K562 (cell line): ENCODE data around the gene ADAT1. TPM values are rescaled to one million over a fixed set of nuclear protein-coding genes. Genes with fewer than 3 reads are reported as not detected.

Experiments
- EHMT2 ChIP-seq: fragments of 450-650 bp; IDR thresholded peaks from 2 replicates; pipeline ENCODE4 v1.6.1; 2018; ENCODE audit warnings: antibody characterized with exemption
- HDAC1 ChIP-seq, 2 experiments: fragments of 450-650 bp; IDR thresholded peaks; 2 replicates each; pipeline ENCODE4 v1.6.1; 2016 to 2017; ENCODE audit warnings: inconsistent platforms in 1 of 2, mild to moderate bottlenecking in 1 of 2, moderate library complexity in 1 of 2
- MIER1 ChIP-seq: fragments of 450-650 bp; IDR thresholded peaks from 2 replicates; pipeline ENCODE4 v1.6.1; 2016; ENCODE audit warnings: antibody characterized with exemption, mild to moderate bottlenecking, low read depth
- NFXL1 ChIP-seq: fragments of 450-650 bp; formaldehyde crosslinking; IDR thresholded peaks from 2 replicates; pipeline ENCODE4 v1.4.0; 2021; ENCODE audit warnings: mild to moderate bottlenecking
- PCBP1 ChIP-seq: fragments of 200-400 bp; formaldehyde crosslinking; IDR thresholded peaks from 2 replicates; pipeline ENCODE4 v1.6.1; 2018; ENCODE audit warnings: mild to moderate bottlenecking, low read depth, low read length; ENCODE audit not compliant: poor library complexity, severe bottlenecking
- PRPF4 ChIP-seq: fragments of 200-400 bp; formaldehyde crosslinking; IDR thresholded peaks from one replicate; pipeline ENCODE4 v1.6.1; 2017; ENCODE audit warnings: low read length, low read depth, mild to moderate bottlenecking; ENCODE audit not compliant: insufficient read depth, poor library complexity, severe bottlenecking
- RBFOX2 ChIP-seq: fragments of 200-400 bp; formaldehyde crosslinking; IDR thresholded peaks from 2 replicates; pipeline ENCODE4 v1.6.1; 2017; ENCODE audit warnings: low read depth, mild to moderate bottlenecking, low read length, moderate library complexity
- SAP30 ChIP-seq: fragments of 200-600 bp; sonication (generic); IDR thresholded peaks from 2 replicates; pipeline ENCODE4 v1.6.1; 2012; ENCODE audit warnings: borderline replicate concordance, low read depth, mild to moderate bottlenecking, moderate library complexity, low read length, control low read depth, inconsistent platforms; ENCODE audit not compliant: insufficient read depth, poor library complexity, severe bottlenecking
- SIN3A ChIP-seq, 2 experiments: fragments of 150-350 bp in 1 of 2; IDR thresholded peaks; 2 replicates each; pipeline ENCODE4 v1.6.1; 2011 to 2016; ENCODE audit warnings: borderline replicate concordance in 2 of 2, low read depth in 2 of 2, low read length in 2 of 2, mild to moderate bottlenecking in 2 of 2, moderate library complexity in 2 of 2; ENCODE audit not compliant: control insufficient read depth in 1 of 2
- SP2 ChIP-seq: IDR thresholded peaks from 2 replicates; pipeline ENCODE4 v1.6.1; 2011; ENCODE audit warnings: mild to moderate bottlenecking, low read depth, low read length, moderate library complexity; ENCODE audit not compliant: poor library complexity, severe bottlenecking; ENCODE audit errors: extremely low read depth
- ZNF175 ChIP-seq: fragments of 200-800 bp; sonication (Bioruptor generic); IDR thresholded peaks from 2 replicates; pipeline ENCODE4 v1.6.1; 2016; ENCODE audit warnings: low read depth, mild to moderate bottlenecking, missing genetic modification characterization, missing compliant biosample characterization
- polyA plus RNA-seq, 8 experiments: library from polyadenylated mRNA; depleted of rRNA in 4 of 8; stranded (reverse) in 5 of 8; unstranded in 3 of 8; fragments of >200 nt; fragmentation: Nextera tagmentation in 2 of 8; fragmentation: Illumina TruSeq in 1 of 8; extraction: Ambion mirVana in 2 of 8; extraction: Trizol in 1 of 8; gene quantifications; 2 replicates each; pipeline versions ENCODE4 v1.2.1 to v1.2.3, GENCODE V29; 2011 to 2014; ENCODE audit warnings: inconsistent platforms in 1 of 8, missing spikeins in 1 of 8
- total RNA-seq, 7 experiments: library from RNA; depleted of rRNA in 6 of 7; stranded (reverse); fragments of >200 nt in 6 of 7; fragmentation: Illumina TruSeq in 2 of 7; extraction: Trizol in 2 of 7; gene quantifications; 2 replicates each; pipeline versions ENCODE4 v1.2.1 to v1.2.3, GENCODE V29; 2011 to 2021; ENCODE audit warnings: low replicate concordance in 1 of 7
- TF ChIP-seq, protein P1 (sequence below), 2 experiments: fragments of 450-650 bp; formaldehyde crosslinking in 1 of 2; IDR thresholded peaks; 2 replicates each; pipeline versions ENCODE4 v1.4.0 to v1.6.1; 2014 to 2020; ENCODE audit warnings: mild to moderate bottlenecking in 2 of 2, borderline replicate concordance in 1 of 2, low read depth in 1 of 2
- TF ChIP-seq, protein P2 (sequence below): fragments of 250-450 bp; sonication (Bioruptor Pico); IDR thresholded peaks from 2 replicates; pipeline ENCODE4 v1.8.0; 2021; ENCODE audit warnings: moderate library complexity, mild to moderate bottlenecking, inconsistent platforms
- TF ChIP-seq, protein P3 (sequence below): fragments of 250-450 bp; sonication (Bioruptor Pico); IDR thresholded peaks from 2 replicates; pipeline ENCODE4 v1.8.0; 2022; ENCODE audit warnings: moderate library complexity, mild to moderate bottlenecking, inconsistent platforms
- TF ChIP-seq, protein P4 (sequence below): conservative IDR thresholded peaks from 2 replicates; pipeline ENCODE4 v1.6.1; 2011; ENCODE audit warnings: low read depth, mild to moderate bottlenecking, low read length; ENCODE audit not compliant: control insufficient read depth

The ADAT1 gene
- total and polyA plus RNA-seq, 9 of the 15 experiments (the other 6 are each of a cell fraction or from before 2014, with no cell fraction given) = 16.0 to 36.7 (median 28.2) TPM

DNA sequence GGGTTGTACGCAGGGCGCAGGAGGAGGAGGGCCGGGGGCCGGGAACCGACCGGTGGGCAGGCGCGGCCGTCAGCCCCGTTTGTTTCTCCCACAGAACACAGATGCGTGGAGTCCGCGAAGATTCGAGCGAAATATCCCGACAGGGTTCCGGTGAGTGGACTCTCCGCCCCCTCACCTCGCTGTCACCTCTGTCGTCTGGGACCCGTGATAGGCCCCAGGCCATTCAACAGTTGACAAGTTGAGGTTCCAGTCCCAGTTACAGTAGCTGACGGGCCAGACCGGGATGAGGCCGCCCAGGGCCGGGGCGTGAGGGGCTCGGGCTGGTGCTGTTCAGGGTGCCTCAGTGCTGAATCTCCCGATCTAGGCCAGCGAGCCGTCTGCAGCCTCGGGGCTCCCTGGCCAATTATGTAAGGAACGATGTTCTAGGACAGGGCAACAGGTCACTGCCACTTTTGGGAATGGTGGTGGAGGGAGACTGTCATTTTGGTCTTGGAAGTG is 56.3 kb downstream of the ADAT1 start (continued):
- TF ChIP-seq, protein P1, sequence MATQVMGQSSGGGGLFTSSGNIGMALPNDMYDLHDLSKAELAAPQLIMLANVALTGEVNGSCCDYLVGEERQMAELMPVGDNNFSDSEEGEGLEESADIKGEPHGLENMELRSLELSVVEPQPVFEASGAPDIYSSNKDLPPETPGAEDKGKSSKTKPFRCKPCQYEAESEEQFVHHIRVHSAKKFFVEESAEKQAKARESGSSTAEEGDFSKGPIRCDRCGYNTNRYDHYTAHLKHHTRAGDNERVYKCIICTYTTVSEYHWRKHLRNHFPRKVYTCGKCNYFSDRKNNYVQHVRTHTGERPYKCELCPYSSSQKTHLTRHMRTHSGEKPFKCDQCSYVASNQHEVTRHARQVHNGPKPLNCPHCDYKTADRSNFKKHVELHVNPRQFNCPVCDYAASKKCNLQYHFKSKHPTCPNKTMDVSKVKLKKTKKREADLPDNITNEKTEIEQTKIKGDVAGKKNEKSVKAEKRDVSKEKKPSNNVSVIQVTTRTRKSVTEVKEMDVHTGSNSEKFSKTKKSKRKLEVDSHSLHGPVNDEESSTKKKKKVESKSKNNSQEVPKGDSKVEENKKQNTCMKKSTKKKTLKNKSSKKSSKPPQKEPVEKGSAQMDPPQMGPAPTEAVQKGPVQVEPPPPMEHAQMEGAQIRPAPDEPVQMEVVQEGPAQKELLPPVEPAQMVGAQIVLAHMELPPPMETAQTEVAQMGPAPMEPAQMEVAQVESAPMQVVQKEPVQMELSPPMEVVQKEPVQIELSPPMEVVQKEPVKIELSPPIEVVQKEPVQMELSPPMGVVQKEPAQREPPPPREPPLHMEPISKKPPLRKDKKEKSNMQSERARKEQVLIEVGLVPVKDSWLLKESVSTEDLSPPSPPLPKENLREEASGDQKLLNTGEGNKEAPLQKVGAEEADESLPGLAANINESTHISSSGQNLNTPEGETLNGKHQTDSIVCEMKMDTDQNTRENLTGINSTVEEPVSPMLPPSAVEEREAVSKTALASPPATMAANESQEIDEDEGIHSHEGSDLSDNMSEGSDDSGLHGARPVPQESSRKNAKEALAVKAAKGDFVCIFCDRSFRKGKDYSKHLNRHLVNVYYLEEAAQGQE (IDR thresholded peaks at IDR 0.05; ENCODE audit: borderline replicate concordance) = peak; percentile 92
- TF ChIP-seq, protein P1 (CRISPR knock-in tag; IDR thresholded peaks at IDR 0.05; ENCODE audit: low read depth) = peak; percentile 90
- TF ChIP-seq SP2 (no peak), PCBP1 (peak; percentile 1), SAP30 (peak; percentile 82), SIN3A (IDR thresholded peaks at IDR 0.05; ENCODE audit: borderline replicate concordance in 2 of 2, control insufficient read depth in 1 of 2, low read depth in 2 of 2, low read length in 2 of 2) (peak; percentile 63 to 85; a peak in 3 of 4 replicates), PRPF4 (peak; percentile 3), RBFOX2 (peak; percentile 11), MIER1 (peak; percentile 71; the same call in 1 of the 2 replicates), NFXL1 (CRISPR knock-in tag) (no peak), EHMT2 (peak; percentile 77; the same call in 1 of the 2 replicates), ZNF175 (CRISPR knock-in tag) (no peak), HDAC1 (IDR thresholded peaks at IDR 0.05) (peak in 1 of 2 experiments; percentile 38; a peak in 2 of 4 replicates)
- TF ChIP-seq, protein P2, sequence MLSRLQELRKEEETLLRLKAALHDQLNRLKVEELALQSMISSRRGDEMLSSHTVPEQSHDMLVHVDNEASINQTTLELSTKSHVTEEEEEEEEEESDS (CRISPR knock-in tag) = no peak
- TF ChIP-seq, protein P3, sequence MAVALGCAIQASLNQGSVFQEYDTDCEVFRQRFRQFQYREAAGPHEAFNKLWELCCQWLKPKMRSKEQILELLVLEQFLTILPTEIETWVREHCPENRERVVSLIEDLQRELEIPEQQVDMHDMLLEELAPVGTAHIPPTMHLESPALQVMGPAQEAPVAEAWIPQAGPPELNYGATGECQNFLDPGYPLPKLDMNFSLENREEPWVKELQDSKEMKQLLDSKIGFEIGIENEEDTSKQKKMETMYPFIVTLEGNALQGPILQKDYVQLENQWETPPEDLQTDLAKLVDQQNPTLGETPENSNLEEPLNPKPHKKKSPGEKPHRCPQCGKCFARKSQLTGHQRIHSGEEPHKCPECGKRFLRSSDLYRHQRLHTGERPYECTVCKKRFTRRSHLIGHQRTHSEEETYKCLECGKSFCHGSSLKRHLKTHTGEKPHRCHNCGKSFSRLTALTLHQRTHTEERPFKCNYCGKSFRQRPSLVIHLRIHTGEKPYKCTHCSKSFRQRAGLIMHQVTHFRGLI (CRISPR knock-in tag) = no peak
- TF ChIP-seq, protein P4, sequence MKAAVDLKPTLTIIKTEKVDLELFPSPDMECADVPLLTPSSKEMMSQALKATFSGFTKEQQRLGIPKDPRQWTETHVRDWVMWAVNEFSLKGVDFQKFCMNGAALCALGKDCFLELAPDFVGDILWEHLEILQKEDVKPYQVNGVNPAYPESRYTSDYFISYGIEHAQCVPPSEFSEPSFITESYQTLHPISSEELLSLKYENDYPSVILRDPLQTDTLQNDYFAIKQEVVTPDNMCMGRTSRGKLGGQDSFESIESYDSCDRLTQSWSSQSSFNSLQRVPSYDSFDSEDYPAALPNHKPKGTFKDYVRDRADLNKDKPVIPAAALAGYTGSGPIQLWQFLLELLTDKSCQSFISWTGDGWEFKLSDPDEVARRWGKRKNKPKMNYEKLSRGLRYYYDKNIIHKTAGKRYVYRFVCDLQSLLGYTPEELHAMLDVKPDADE = 0 out of 2 replicates have a peak, but pooled peaks have one; percentile 8
